HEK293T (cell line): ENCODE measurements around the gene C2orf74.

ENCODE experiments used
- CTBP1 ChIP-seq: fragments of 450-650 bp; IDR thresholded peaks from 2 replicates; pipeline ENCODE4 v1.6.1; 2016; ENCODE audit warnings: borderline replicate concordance
- FOXA1 ChIP-seq: fragments of 450-650 bp; IDR thresholded peaks from 2 replicates; pipeline ENCODE4 v1.6.1; 2016; ENCODE audit warnings: mild to moderate bottlenecking
- SP1 ChIP-seq: fragments of 450-650 bp; IDR thresholded peaks from 2 replicates; pipeline ENCODE4 v1.6.1; 2017

DNA sequence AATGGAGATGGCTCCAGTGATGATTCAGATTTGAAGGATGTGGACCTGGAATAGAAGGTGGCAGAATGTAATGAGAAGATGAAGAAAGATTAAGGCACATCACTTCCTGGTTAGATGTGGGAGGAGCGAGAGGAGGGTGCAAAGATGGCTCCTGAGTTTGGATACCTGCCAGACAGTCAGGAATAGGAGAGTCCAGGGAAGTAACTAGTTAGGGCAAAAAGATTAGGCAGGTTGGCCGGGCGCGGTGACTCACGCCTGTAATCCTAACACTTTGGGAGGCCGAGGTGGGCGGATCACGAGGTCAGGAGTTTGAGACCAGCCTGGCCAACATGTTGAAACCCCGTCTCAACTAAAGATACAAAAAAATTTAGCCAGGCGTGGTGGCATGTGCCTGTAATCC is 5.6 kb downstream of the C2orf74 start:
- no peak for TF ChIP-seq SP1
- no peak for TF ChIP-seq CTBP1
- no peak for TF ChIP-seq FOXA1
